IMR-90 (cell line): Measurements from ENCODE around the gene OLAH. TPM values are rescaled to one million over a fixed set of nuclear protein-coding genes. Genes with fewer than 3 reads are reported as not detected.

ENCODE experiments used
- ATAC-seq: fragments of 200-7000 bp; cut with Tn5 transposase; 2 replicates; pipeline ENCODE4 v1.9.1; 2020; ENCODE audit warnings: low read depth, mild to moderate bottlenecking, moderate library complexity
- BruUV-seq: library from RNA; stranded (reverse); fragments of 400-500 nt; replicated peaks from 2 replicates; lab custom pipeline; 2021; lab: Mats Ljungman, UMichigan
- CTCF ChIA-PET: fragments of 300-600 bp; formaldehyde crosslinking; extraction: SDS; loops from one replicate; lab custom pipeline; 2021; ENCODE audit warnings: antibody characterized with exemption; lab: Yijun Ruan, JAX
- POLR2A ChIA-PET: fragments of 300-600 bp; sonication (Branson Sonifier 250); formaldehyde crosslinking; loops from one replicate; lab custom pipeline; 2022; ENCODE audit warnings: antibody characterized with exemption; ENCODE audit not compliant: unreplicated experiment; lab: Charles Lee
- DNase-seq: peaks from one replicate; pipeline ENCODE4 v3.0.0; 2013
- H2AFZ ChIP-seq: replicated peaks from 2 replicates; pipeline ENCODE3; 2013; ENCODE audit warnings: low read length, mild to moderate bottlenecking; ENCODE audit not compliant: poor library complexity
- H2AK5ac ChIP-seq: 2 replicates; pipeline ENCODE4 v1.6.1; 2013; ENCODE audit warnings: low read depth, low read length, inconsistent platforms
- H2AK9ac ChIP-seq: replicated peaks from 2 replicates; pipeline ENCODE3; 2013; ENCODE audit warnings: mild to moderate bottlenecking, low read depth, low read length, moderate library complexity; ENCODE audit not compliant: poor library complexity
- H2BK120ac ChIP-seq: 2 replicates; pipeline ENCODE4 v1.6.1; 2013; ENCODE audit warnings: low read depth, low read length, inconsistent platforms
- H2BK15ac ChIP-seq: 3 replicates; pipeline ENCODE4 v1.6.1; 2013; ENCODE audit warnings: low read depth, low read length, inconsistent platforms
- H2BK20ac ChIP-seq: 2 replicates; pipeline ENCODE4 v1.6.1; 2013; ENCODE audit warnings: low read depth, mild to moderate bottlenecking, inconsistent platforms, low read length, moderate library complexity
- H2BK5ac ChIP-seq: 2 replicates; pipeline ENCODE4 v1.6.1; 2013; ENCODE audit warnings: mild to moderate bottlenecking, low read depth, low read length, inconsistent platforms; ENCODE audit not compliant: poor library complexity, severe bottlenecking
- H3K14ac ChIP-seq: replicated peaks from 2 replicates; pipeline ENCODE4 v1.6.1; 2013; ENCODE audit warnings: low read depth, low read length, inconsistent platforms
- H3K18ac ChIP-seq: 2 replicates; pipeline ENCODE4 v1.6.1; 2013; ENCODE audit warnings: low read depth, low read length, control low read depth
- H3K23ac ChIP-seq: 2 replicates; pipeline ENCODE4 v1.6.1; 2013; ENCODE audit warnings: low read depth, low read length, inconsistent platforms
- H3K27ac ChIP-seq: 2 replicates; pipeline ENCODE4 v1.5.1; 2013; ENCODE audit warnings: mild to moderate bottlenecking, control low read depth, low read length; ENCODE audit not compliant: insufficient read depth
- H3K27me3 ChIP-seq: 2 replicates; pipeline ENCODE4 v1.6.1; 2013; ENCODE audit warnings: low read length; ENCODE audit not compliant: control insufficient read depth, insufficient read depth
- H3K36me3 ChIP-seq: 2 replicates; pipeline ENCODE4 v1.6.1; 2013; ENCODE audit warnings: low read length, mixed read lengths; ENCODE audit not compliant: control insufficient read depth, insufficient read depth
- H3K4ac ChIP-seq: 2 replicates; pipeline ENCODE4 v1.6.1; 2013; ENCODE audit warnings: low read depth, low read length, inconsistent platforms
- H3K4me1 ChIP-seq: 2 replicates; pipeline ENCODE4 v1.6.1; 2013; ENCODE audit warnings: low read length, mixed read lengths; ENCODE audit not compliant: control insufficient read depth, insufficient read depth
- H3K4me2 ChIP-seq: 2 replicates; pipeline ENCODE4 v1.6.1; 2013; ENCODE audit warnings: low read depth, mild to moderate bottlenecking, control low read depth, low read length, moderate library complexity
- H3K4me3 ChIP-seq: 2 replicates; pipeline ENCODE4 v1.5.1; 2013; ENCODE audit warnings: low read depth, mild to moderate bottlenecking, control low read depth, low read length, moderate library complexity; ENCODE audit not compliant: insufficient read depth
- H3K56ac ChIP-seq: 2 replicates; pipeline ENCODE4 v1.6.1; 2013; ENCODE audit warnings: low read length, inconsistent platforms; ENCODE audit not compliant: insufficient read depth; ENCODE audit errors: extremely low read depth
- H3K79me1 ChIP-seq, 2 experiments: 2 replicates each; pipeline ENCODE4 v1.6.1; 2013; ENCODE audit warnings: low read length in 2 of 2, inconsistent platforms in 1 of 2, low read depth in 1 of 2
- H3K9ac ChIP-seq: 2 replicates; pipeline ENCODE4 v1.6.1; 2013; ENCODE audit warnings: low read depth, low read length, control low read depth
- H3K9me1 ChIP-seq: 2 replicates; pipeline ENCODE4 v1.6.1; 2013; ENCODE audit warnings: low read length, inconsistent platforms; ENCODE audit not compliant: insufficient read depth
- H3K9me3 ChIP-seq: 2 replicates; pipeline ENCODE4 v1.6.1; 2013; ENCODE audit warnings: low read length; ENCODE audit not compliant: control insufficient read depth, insufficient read depth
- H4K20me1 ChIP-seq: 2 replicates; pipeline ENCODE4 v1.6.1; 2013; ENCODE audit warnings: low read length, inconsistent platforms; ENCODE audit not compliant: insufficient read depth
- H4K5ac ChIP-seq: 2 replicates; pipeline ENCODE4 v1.6.1; 2013; ENCODE audit warnings: mild to moderate bottlenecking, low read depth, low read length, control low read depth
- H4K8ac ChIP-seq, 2 experiments: 2 replicates each; pipeline ENCODE4 v1.6.1; 2013; ENCODE audit warnings: low read depth in 2 of 2, low read length in 2 of 2, control low read depth in 1 of 2, inconsistent platforms in 1 of 2
- H4K91ac ChIP-seq: 2 replicates; pipeline ENCODE4 v1.6.1; 2013; ENCODE audit warnings: low read depth, low read length, inconsistent platforms; ENCODE audit not compliant: insufficient read depth
- BHLHE40 ChIP-seq: fragments of 150-350 bp; IDR thresholded peaks from 2 replicates; pipeline ENCODE4 v1.6.1; 2016; ENCODE audit warnings: mild to moderate bottlenecking, low read depth, low read length
- CTCF ChIP-seq: conservative IDR thresholded peaks from 2 replicates; pipeline ENCODE4 v1.5.1; 2012; ENCODE audit warnings: mild to moderate bottlenecking, low read depth, low read length, improper control_type of control experiment
- ELK1 ChIP-seq: fragments of 150-350 bp; IDR thresholded peaks from 2 replicates; pipeline ENCODE4 v1.6.1; 2016; ENCODE audit warnings: low read depth, mild to moderate bottlenecking, low read length, moderate library complexity, borderline replicate concordance
- FOS ChIP-seq: fragments of 150-350 bp; IDR thresholded peaks from 2 replicates; pipeline ENCODE4 v1.6.1; 2016; ENCODE audit warnings: low read depth, low read length
- MAFK ChIP-seq: IDR thresholded peaks from 2 replicates; pipeline ENCODE4 v1.6.1; 2012; ENCODE audit warnings: low read depth, low read length, improper control_type of control experiment
- MAZ ChIP-seq: IDR thresholded peaks from 2 replicates; pipeline ENCODE4 v1.6.1; 2012; ENCODE audit warnings: low read depth, mild to moderate bottlenecking, low read length, improper control_type of control experiment, moderate library complexity, borderline replicate concordance
- MXI1 ChIP-seq: IDR thresholded peaks from 2 replicates; pipeline ENCODE4 v1.6.1; 2012; ENCODE audit warnings: low read depth, mild to moderate bottlenecking, low read length, moderate library complexity, borderline replicate concordance
- NFE2L2 ChIP-seq: fragments of 150-350 bp; IDR thresholded peaks from 2 replicates; pipeline ENCODE4 v1.6.1; 2016; ENCODE audit warnings: low read depth, mild to moderate bottlenecking, low read length
- POLR2A ChIP-seq: IDR thresholded peaks from 2 replicates; pipeline ENCODE4 v1.6.1; 2012; ENCODE audit warnings: mild to moderate bottlenecking, low read depth, low read length
- RAD21 ChIP-seq: IDR thresholded peaks from 2 replicates; pipeline ENCODE4 v1.6.1; 2012; ENCODE audit warnings: low read length, improper control_type of control experiment
- RCOR1 ChIP-seq: IDR thresholded peaks from 2 replicates; pipeline ENCODE4 v1.6.1; 2012; ENCODE audit warnings: mild to moderate bottlenecking, low read length, improper control_type of control experiment; ENCODE audit not compliant: insufficient replicate concordance
- RFX5 ChIP-seq: IDR thresholded peaks from 2 replicates; pipeline ENCODE4 v1.8.0; 2012; ENCODE audit warnings: low read depth, mild to moderate bottlenecking, low read length, moderate library complexity
- SMC3 ChIP-seq: fragments of 150-350 bp; IDR thresholded peaks from 2 replicates; pipeline ENCODE4 v1.6.1; 2016; ENCODE audit warnings: low read depth, mild to moderate bottlenecking, antibody characterized with exemption, low read length, moderate library complexity
- USF2 ChIP-seq: fragments of 150-350 bp; IDR thresholded peaks from 2 replicates; pipeline ENCODE4 v1.6.1; 2017; ENCODE audit warnings: mild to moderate bottlenecking, antibody characterized with exemption, low read length, low read depth
- WGBS, 2 experiments: methylation state at CpG; one replicate each; pipeline versions ENCODE4 v1.1.5 to v1.1.7; 2013; ENCODE audit warnings: missing lambda C conversion rate in 2 of 2; ENCODE audit not compliant: insufficient read length in 1 of 2; ENCODE audit errors: extremely low coverage in 2 of 2; 5-methylcytosine and 5-hydroxymethylcytosine counted together
- dilution Hi-C: fragments of 300-500 bp; cut with HindIII; formaldehyde crosslinking; loops from one replicate; pipeline ENCODE4 v1.14.3; 2018; ENCODE audit warnings: low sequenced_read_pairs; ENCODE audit not compliant: unreplicated experiment
- in situ Hi-C: fragments of 300-500 bp; cut with MboI; formaldehyde crosslinking; loops from 3 replicates; pipeline ENCODE4 v1.14.3; 2019; ENCODE audit warnings: low sequenced_read_pairs, inconsistent platforms, mixed read lengths
- intact Hi-C: fragments of 100-400 bp; cut with micrococcal nuclease; formaldehyde crosslinking; loops from 2 replicates; pipeline ENCODE4 v1.10.0; 2022
- polyA plus RNA-seq, 3 experiments: library from polyadenylated mRNA; depleted of rRNA; stranded (reverse); fragments of >200 nt; gene quantifications; 2 replicates each; pipeline ENCODE4 v1.2.3, GENCODE V29; 2012; ENCODE audit warnings: low replicate concordance in 1 of 3
- total RNA-seq: library from RNA; depleted of rRNA; stranded (reverse); fragments of >200 nt; gene quantifications from 2 replicates; pipeline ENCODE4 v1.2.3, GENCODE V29; 2012

The OLAH gene
- total and polyA plus RNA-seq, 2 of the 4 experiments (the other 2 are of a cell fraction) = not detected

GRCh38 chr10:15037691-15038090 lies 6.1 kb upstream of the OLAH start:
- Histone ChIP-seq H2BK120ac (no peak overlapping the region), H2BK20ac (no peak overlapping the region), H2AFZ (peak overlapping the region; percentile 21), H4K91ac (no peak overlapping the region), H3K36me3 (no peaks in the 10 kb centered on the region), H4K20me1 (no peaks in the 10 kb centered on the region), H2AK5ac (no peak overlapping the region), H3K27ac (no peak overlapping the region), H3K4me1 (peaks cover 8% of the 10 kb centered on the region; the same call in 1 of the 2 replicates), H3K23ac (no peak overlapping the region), H3K79me1 (no peaks in the 10 kb centered on the region), H4K5ac (no peak overlapping the region), H3K4me2 (no peak overlapping the region), H2BK5ac (no peak overlapping the region), H3K4me3 (no peak overlapping the region), H3K27me3 (peaks cover 7% of the 10 kb centered on the region), H3K56ac (no peak overlapping the region), H3K18ac (no peak overlapping the region), H3K9me3 (no peaks in the 10 kb centered on the region), H2AK9ac (no peak overlapping the region), H3K9ac (no peak overlapping the region), H4K8ac (no peak overlapping the region), H3K9me1 (0 out of 2 replicates have a peak, but pooled peaks cover 9% of the 10 kb centered on the region), H2BK15ac (no peak overlapping the region), H3K4ac (no peak overlapping the region), H3K14ac (no peak overlapping the region)
- no peak for DNase-seq
- TF ChIP-seq ELK1 (no peak), NFE2L2 (no peak), SMC3 (no peak), POLR2A (no peak), RCOR1 (no peak), MXI1 (no peak), RAD21 (no peak), RFX5 (no peak), BHLHE40 (no peak), FOS (no peak), USF2 (no peak), CTCF (no peak), MAFK (no peak), MAZ (no peak)
- dilution Hi-C loops (no loop called here), intact Hi-C loops (no loop called here), in situ Hi-C loops (no loop called here)
- no peak for ATAC-seq
- ChIA-PET CTCF (interaction anchor here (0.6 kb wide), 1 partner anchor 75 kb away, joined by 4 read pairs; no protein-coding TSS in a partner anchor), POLR2A (interaction anchor here (0.8 kb wide), 1 partner anchor 242 kb away, joined by 3 read pairs; no protein-coding TSS in a partner anchor)
- no CpG with 5 or more reads among the region's 4 CpGs for WGBS, 2 experiments
- no TSS peak for BruUV-seq
